ENCODE results near the gene RPL39. TPM values are rescaled to one million over a fixed set of nuclear protein-coding genes. Genes with fewer than 3 reads are reported as not detected.
A peak's percentile ranks its signal among the peaks of the same experiment; 100 is the strongest.

Gene RPL39
- total and polyA plus RNA-seq, 2 of the 8 experiments (the other 6 are each of a cell fraction or from before 2014, with no cell fraction given) = 1,942 to 2,394 TPM

DNA sequence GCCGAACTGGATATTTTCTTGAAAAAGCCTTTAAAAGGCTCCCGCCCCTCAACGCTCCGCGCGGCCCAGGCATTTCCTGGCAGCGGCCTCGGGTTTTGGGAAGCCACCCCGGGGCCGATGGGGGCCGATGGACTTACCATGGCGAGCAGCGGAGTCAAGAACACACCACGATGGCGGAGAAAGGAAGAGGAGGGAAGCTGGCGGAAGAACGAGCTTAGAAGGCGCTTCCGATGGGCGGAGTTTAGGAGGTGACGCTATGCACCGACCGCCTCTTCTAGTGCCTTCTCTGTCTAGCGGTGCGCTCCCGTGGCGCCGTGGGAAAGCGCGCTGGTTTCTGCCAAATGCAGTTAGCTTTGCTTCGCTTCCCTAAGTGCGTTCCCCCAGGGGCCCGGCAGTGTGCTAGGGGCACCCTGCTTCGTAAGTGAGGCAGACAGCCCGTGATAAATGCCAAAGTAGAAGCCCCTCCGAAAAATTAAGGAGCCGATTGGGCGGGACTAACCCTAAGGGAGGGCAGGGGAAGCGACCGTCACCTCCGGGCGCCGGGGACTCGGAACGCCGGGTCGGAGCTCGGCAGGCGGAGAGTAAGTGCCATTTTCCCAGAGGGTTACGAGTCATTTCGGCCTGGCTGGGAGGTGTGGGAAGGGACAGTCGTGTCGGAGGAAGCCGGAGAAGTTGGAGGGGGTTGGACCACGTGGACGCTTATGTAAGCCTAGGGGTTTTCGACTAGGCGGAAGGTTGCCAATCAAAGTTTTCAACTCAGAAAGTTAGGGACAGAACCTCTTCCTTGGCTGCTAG lies at the start of gene RPL39 (continued):
- TF ChIP-seq, protein P1, sequence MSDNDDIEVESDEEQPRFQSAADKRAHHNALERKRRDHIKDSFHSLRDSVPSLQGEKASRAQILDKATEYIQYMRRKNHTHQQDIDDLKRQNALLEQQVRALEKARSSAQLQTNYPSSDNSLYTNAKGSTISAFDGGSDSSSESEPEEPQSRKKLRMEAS (IDR thresholded peaks at IDR 0.05) = peak; percentile 56
- TF ChIP-seq TAF1 (IDR thresholded peaks at IDR 0.05; ENCODE audit: low read depth, low read length) (peak; percentile 90), TBP (IDR thresholded peaks at IDR 0.05; ENCODE audit: low read depth, low read length) (peak; percentile 94), KDM4A (IDR thresholded peaks at IDR 0.05; ENCODE audit: low read depth, low read length, severe bottlenecking) (peak; percentile 41), POLR2AphosphoS5 (IDR thresholded peaks at IDR 0.05; ENCODE audit: low read depth, low read length) (peak; percentile 95), YY1 (IDR thresholded peaks at IDR 0.05; ENCODE audit: low read depth, low read length) (peak; percentile 43; the same call in 1 of the 2 replicates), POLR2A (IDR thresholded peaks at IDR 0.05; ENCODE audit: control extremely low read depth in 1 of 2, low read depth in 2 of 2, low read length in 2 of 2) (peak; percentile 90 to 94), PHF8 (conservative IDR thresholded peaks at IDR 0.05; ENCODE audit: low read depth, low read length) (peak; percentile 79), GTF2F1 (IDR thresholded peaks at IDR 0.05; ENCODE audit: borderline replicate concordance, low read depth, low read length) (no peak), SP4 (IDR thresholded peaks at IDR 0.05; ENCODE audit: low read length) (no peak), ASH2L (IDR thresholded peaks at IDR 0.05; ENCODE audit: low read length) (peak; percentile 47)
